HepG2 (cell line): Measurements from ENCODE around the gene SEMA3G. TPM values are rescaled to one million over a fixed set of nuclear protein-coding genes. Genes with fewer than 3 reads are reported as not detected.

ENCODE experiments used
- ATAC-seq: fragments of 200-7000 bp; cut with Tn5 transposase; 3 replicates; pipeline ENCODE4 v1.9.1; 2020; ENCODE audit warnings: mild to moderate bottlenecking, moderate library complexity
- BruUV-seq: library from RNA; stranded (reverse); fragments of 400-500 nt; replicated peaks from 2 replicates; lab custom pipeline; 2021; lab: Mats Ljungman, UMichigan
- CTCF ChIA-PET: fragments of 300-600 bp; formaldehyde crosslinking; extraction: SDS; loops from one replicate; lab custom pipeline; 2021; ENCODE audit warnings: low total read pairs, inconsistent platforms, low intra/inter-chr PET ratio; lab: Yijun Ruan, JAX
- POLR2A ChIA-PET: fragments of 350-600 bp; sonication (Branson Sonifier 250); formaldehyde crosslinking; loops from one replicate; lab custom pipeline; 2020; ENCODE audit warnings: antibody characterized with exemption, inconsistent platforms; lab: Yijun Ruan, JAX
- DNase-seq: peaks from one replicate; pipeline ENCODE4 v3.0.0-alpha.2; 2015; ENCODE audit warnings: low spot score
- FAIRE-seq: peaks from 3 replicates; lab custom pipeline; 2011; peaks lifted over from hg19 to GRCh38; lab: Jason Lieb, UNC
- H2AFZ ChIP-seq: one replicate; pipeline ENCODE4 v1.6.1; 2011; ENCODE audit warnings: low read length, inconsistent platforms
- H3K27ac ChIP-seq: fragments of 300-600 bp; 3 replicates; pipeline ENCODE4 v1.8.0; 2011; ENCODE audit warnings: mixed run types, mild to moderate bottlenecking, mixed read lengths, low read length, inconsistent platforms; ENCODE audit not compliant: insufficient read depth; ENCODE audit errors: extremely low read length
- H3K27me3 ChIP-seq, 2 experiments: fragments of 200-600 bp in 1 of 2; 2 replicates in 1 of 2; 3 replicates in 1 of 2; pipeline versions ENCODE4 v1.6.0 to v1.8.0; 2011; ENCODE audit warnings: low read length in 2 of 2, mild to moderate bottlenecking in 2 of 2, moderate library complexity in 2 of 2, inconsistent platforms in 1 of 2; ENCODE audit not compliant: insufficient read depth in 2 of 2, control insufficient read depth in 1 of 2
- H3K36me3 ChIP-seq, 2 experiments: fragments of 200-600 bp in 1 of 2; replicated peaks in 1 of 2; 2 replicates in 1 of 2; 3 replicates in 1 of 2; pipeline versions ENCODE4 v1.5.1 to v1.8.0; 2011; ENCODE audit warnings: low read length in 2 of 2, inconsistent platforms in 1 of 2; ENCODE audit not compliant: insufficient read depth in 2 of 2, control insufficient read depth in 1 of 2
- H3K4me1 ChIP-seq: 2 replicates; pipeline ENCODE4 v1.5.1; 2012; ENCODE audit warnings: low read length, inconsistent platforms; ENCODE audit not compliant: insufficient read depth
- H3K4me2 ChIP-seq: 2 replicates; pipeline ENCODE4 v1.6.0; 2011; ENCODE audit warnings: low read depth, low read length, inconsistent platforms
- H3K4me3 ChIP-seq, 3 experiments: fragments of 200-600 bp in 1 of 3; sonication (generic), shearing (Covaris generic) in 1 of 3; replicated peaks in 1 of 3; 2 replicates each; pipeline ENCODE4 v1.5.1; 2011 to 2016; ENCODE audit warnings: low read length in 3 of 3, inconsistent platforms in 2 of 3, low read depth in 2 of 3, mild to moderate bottlenecking in 2 of 3, control low read depth in 1 of 3, mixed read lengths in 1 of 3; ENCODE audit not compliant: insufficient read depth in 1 of 3
- H3K79me2 ChIP-seq: one replicate; pipeline ENCODE4 v1.6.1; 2011; ENCODE audit warnings: low read length, inconsistent platforms; ENCODE audit not compliant: insufficient read depth
- H3K9ac ChIP-seq: 2 replicates; pipeline ENCODE4 v1.6.0; 2011; ENCODE audit warnings: mild to moderate bottlenecking, low read depth, low read length, inconsistent platforms; ENCODE audit not compliant: insufficient read depth
- H3K9me3 ChIP-seq: 2 replicates; pipeline ENCODE4 v1.5.1; 2012; ENCODE audit warnings: mild to moderate bottlenecking, low read length
- H4K20me1 ChIP-seq: 2 replicates; pipeline ENCODE4 v1.6.0; 2011; ENCODE audit warnings: inconsistent platforms, mild to moderate bottlenecking, low read length, moderate library complexity; ENCODE audit not compliant: insufficient read depth
- CBX1 ChIP-seq: IDR thresholded peaks from one replicate; pipeline ENCODE4 v1.6.1; 2016; ENCODE audit warnings: antibody characterized with exemption, low read depth
- DR1 ChIP-seq: sonication (generic); formaldehyde crosslinking; IDR thresholded peaks from 2 replicates; pipeline ENCODE4 v1.8.0; 2021; ENCODE audit warnings: mild to moderate bottlenecking, missing genetic modification reagents, inconsistent platforms
- NFKB2 ChIP-seq: sonication (generic); formaldehyde crosslinking; IDR thresholded peaks from 2 replicates; pipeline ENCODE4 v1.4.0; 2020; ENCODE audit warnings: missing genetic modification reagents, borderline replicate concordance
- SALL1 ChIP-seq: sonication (generic); formaldehyde crosslinking; IDR thresholded peaks from 2 replicates; pipeline ENCODE4 v1.8.0; 2022; ENCODE audit warnings: mild to moderate bottlenecking, missing genetic modification reagents
- ZKSCAN1 ChIP-seq: fragments of 150-350 bp; IDR thresholded peaks from 2 replicates; pipeline ENCODE4 v1.6.1; 2014; ENCODE audit warnings: low read length
- ZNF260 ChIP-seq: sonication (generic); formaldehyde crosslinking; IDR thresholded peaks from 2 replicates; pipeline ENCODE4 v1.4.0; 2020; ENCODE audit warnings: missing genetic modification reagents, low read depth, mild to moderate bottlenecking, borderline replicate concordance
- ZNF333 ChIP-seq: sonication (generic); formaldehyde crosslinking; IDR thresholded peaks from 2 replicates; pipeline ENCODE4 v1.4.0; 2020; ENCODE audit warnings: mild to moderate bottlenecking, missing genetic modification reagents, borderline replicate concordance
- ZNF343 ChIP-seq: sonication (generic); formaldehyde crosslinking; IDR thresholded peaks from 2 replicates; pipeline ENCODE4 v1.4.0; 2020; ENCODE audit warnings: mild to moderate bottlenecking, missing genetic modification reagents
- ZNF773 ChIP-seq: sonication (generic); formaldehyde crosslinking; IDR thresholded peaks from 2 replicates; pipeline ENCODE4 v1.4.0; 2020; ENCODE audit warnings: missing genetic modification reagents, borderline replicate concordance
- ZSCAN21 ChIP-seq: sonication (generic); formaldehyde crosslinking; IDR thresholded peaks from 2 replicates; pipeline ENCODE4 v1.8.0; 2022; ENCODE audit warnings: mild to moderate bottlenecking, missing genetic modification reagents, moderate library complexity, borderline replicate concordance
- WGBS: methylation state at CpG from one replicate; pipeline ENCODE4 v1.1.6; 2017; ENCODE audit warnings: low lambda C conversion rate; 5-methylcytosine and 5-hydroxymethylcytosine counted together
- in situ Hi-C: cut with HindIII; loops from 2 replicates; pipeline ENCODE4 v1.10.0; 2017; ENCODE audit warnings: low pct_unique_long_range_greater_than_20kb; ENCODE audit not compliant: extremely low pct_ligation_motif_present
- intact Hi-C: fragments of 100-400 bp; cut with micrococcal nuclease; formaldehyde crosslinking; loops from one replicate; pipeline ENCODE4 v1.10.0; 2022; ENCODE audit not compliant: unreplicated experiment
- polyA plus RNA-seq, 8 experiments: library from polyadenylated mRNA; depleted of rRNA in 3 of 8; stranded (reverse) in 7 of 8; unstranded in 1 of 8; fragments of >200 nt; fragmentation: Illumina TruSeq in 4 of 8; extraction: Trizol in 4 of 8; gene quantifications; 2 replicates each; pipeline versions ENCODE4 v1.2.1 to v1.2.3, GENCODE V29; 2011 to 2016; ENCODE audit warnings: low read depth in 4 of 8, missing spikeins in 1 of 8, mixed read lengths in 1 of 8; ENCODE audit not compliant: insufficient read depth in 1 of 8
- total RNA-seq, 5 experiments: library from RNA; depleted of rRNA; stranded (reverse); fragments of >200 nt; fragmentation: Illumina TruSeq; extraction: Trizol; gene quantifications; 2 replicates each; pipeline ENCODE4 v1.2.3, GENCODE V29; 2016; ENCODE audit warnings: low read depth in 1 of 5
- TF ChIP-seq, protein P1 (sequence below), 2 experiments: fragments of 450-650 bp in 1 of 2; sonication (generic) in 1 of 2; formaldehyde crosslinking; IDR thresholded peaks; 2 replicates each; pipeline versions ENCODE4 v1.5.0 to v1.8.0; 2020 to 2022; ENCODE audit warnings: mild to moderate bottlenecking in 1 of 2, missing genetic modification reagents in 1 of 2
- TF ChIP-seq, protein P2 (sequence below): IDR thresholded peaks from 2 replicates; pipeline ENCODE4 v1.6.1; 2016
- TF ChIP-seq, protein P3 (sequence below): sonication (generic); formaldehyde crosslinking; IDR thresholded peaks from 2 replicates; pipeline ENCODE4 v1.4.0; 2020; ENCODE audit warnings: mild to moderate bottlenecking, missing genetic modification reagents

The SEMA3G gene
- total and polyA plus RNA-seq, 2 of the 13 experiments (the other 11 are each of a cell fraction or from before 2014, with no cell fraction given), result 6.1 to 8.3 TPM

DNA sequence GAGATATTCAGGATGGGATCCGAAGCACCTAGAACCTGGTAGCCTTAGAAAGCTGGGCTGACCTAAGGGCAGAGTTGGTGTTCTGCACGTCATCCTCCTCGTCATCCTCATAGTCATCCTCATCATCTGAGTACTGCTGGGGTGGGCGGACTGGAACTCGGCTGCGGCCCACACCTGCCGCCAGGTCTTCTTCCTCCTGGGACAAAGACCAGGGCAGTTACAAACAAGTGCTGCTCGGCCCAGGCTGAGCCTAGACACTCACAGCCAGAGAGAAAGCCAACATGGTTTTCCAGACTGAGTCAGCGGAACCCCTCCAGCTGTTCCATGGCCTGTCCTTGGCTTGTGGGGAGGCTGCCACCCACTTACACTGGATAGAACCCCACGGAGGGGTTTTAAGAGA, 40.5 kb downstream of the SEMA3G start:
- Histone ChIP-seq H3K9ac (no peak overlapping the region), H3K4me2 (no peak overlapping the region), H3K79me2 (peaks cover 14% of the 10 kb centered on the region), H3K36me3 (peaks cover 28 to 71% of the 10 kb centered on the region in 2 experiments), H3K27me3 (peaks cover 0 to 1% of the 10 kb centered on the region in 2 experiments; a peak in 1 of 5 replicates), H2AFZ (no peak overlapping the region), H3K4me1 (peaks cover 15% of the 10 kb centered on the region), H3K9me3 (no peaks in the 10 kb centered on the region), H3K4me3 (no peak overlapping the region), H3K27ac (no peak overlapping the region), H4K20me1 (no peaks in the 10 kb centered on the region)
- 98% methylated on average over 10 of the region's 10 CpGs for WGBS
- BruUV-seq, result no TSS peak
- no peak for DNase-seq
- FAIRE-seq, result no peak
- intact Hi-C loops (no loop called here), in situ Hi-C loops (no loop called here)
- CTCF ChIA-PET, result no interaction called here
- no peak for ATAC-seq
- POLR2A ChIA-PET, result no interaction called here
- TF ChIP-seq ZNF773 (no peak), ZNF333 (CRISPR knock-in tag) (no peak), ZNF260 (CRISPR knock-in tag) (no peak), NFKB2 (CRISPR knock-in tag) (no peak), ZSCAN21 (CRISPR knock-in tag) (no peak), CBX1 (no peak), ZNF343 (CRISPR knock-in tag) (no peak), SALL1 (CRISPR knock-in tag) (no peak), ZKSCAN1 (no peak), DR1 (CRISPR knock-in tag) (no peak)
- TF ChIP-seq, protein P1, sequence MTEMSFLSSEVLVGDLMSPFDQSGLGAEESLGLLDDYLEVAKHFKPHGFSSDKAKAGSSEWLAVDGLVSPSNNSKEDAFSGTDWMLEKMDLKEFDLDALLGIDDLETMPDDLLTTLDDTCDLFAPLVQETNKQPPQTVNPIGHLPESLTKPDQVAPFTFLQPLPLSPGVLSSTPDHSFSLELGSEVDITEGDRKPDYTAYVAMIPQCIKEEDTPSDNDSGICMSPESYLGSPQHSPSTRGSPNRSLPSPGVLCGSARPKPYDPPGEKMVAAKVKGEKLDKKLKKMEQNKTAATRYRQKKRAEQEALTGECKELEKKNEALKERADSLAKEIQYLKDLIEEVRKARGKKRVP (CRISPR knock-in tag; IDR thresholded peaks at IDR 0.05), result no peak
- TF ChIP-seq, protein P2, sequence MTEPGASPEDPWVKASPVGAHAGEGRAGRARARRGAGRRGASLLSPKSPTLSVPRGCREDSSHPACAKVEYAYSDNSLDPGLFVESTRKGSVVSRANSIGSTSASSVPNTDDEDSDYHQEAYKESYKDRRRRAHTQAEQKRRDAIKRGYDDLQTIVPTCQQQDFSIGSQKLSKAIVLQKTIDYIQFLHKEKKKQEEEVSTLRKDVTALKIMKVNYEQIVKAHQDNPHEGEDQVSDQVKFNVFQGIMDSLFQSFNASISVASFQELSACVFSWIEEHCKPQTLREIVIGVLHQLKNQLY (CRISPR knock-in tag), result no peak
- TF ChIP-seq, protein P3, sequence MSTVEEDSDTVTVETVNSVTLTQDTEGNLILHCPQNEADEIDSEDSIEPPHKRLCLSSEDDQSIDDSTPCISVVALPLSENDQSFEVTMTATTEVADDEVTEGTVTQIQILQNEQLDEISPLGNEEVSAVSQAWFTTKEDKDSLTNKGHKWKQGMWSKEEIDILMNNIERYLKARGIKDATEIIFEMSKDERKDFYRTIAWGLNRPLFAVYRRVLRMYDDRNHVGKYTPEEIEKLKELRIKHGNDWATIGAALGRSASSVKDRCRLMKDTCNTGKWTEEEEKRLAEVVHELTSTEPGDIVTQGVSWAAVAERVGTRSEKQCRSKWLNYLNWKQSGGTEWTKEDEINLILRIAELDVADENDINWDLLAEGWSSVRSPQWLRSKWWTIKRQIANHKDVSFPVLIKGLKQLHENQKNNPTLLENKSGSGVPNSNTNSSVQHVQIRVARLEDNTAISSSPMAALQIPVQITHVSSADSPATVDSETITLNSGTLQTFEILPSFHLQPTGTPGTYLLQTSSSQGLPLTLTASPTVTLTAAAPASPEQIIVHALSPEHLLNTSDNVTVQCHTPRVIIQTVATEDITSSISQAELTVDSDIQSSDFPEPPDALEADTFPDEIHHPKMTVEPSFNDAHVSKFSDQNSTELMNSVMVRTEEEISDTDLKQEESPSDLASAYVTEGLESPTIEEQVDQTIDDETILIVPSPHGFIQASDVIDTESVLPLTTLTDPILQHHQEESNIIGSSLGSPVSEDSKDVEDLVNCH (CRISPR knock-in tag), result no peak
